C4-2B (cell line): ENCODE results near the gene BCLAF1.
"Not testable (repeated sequence)": the region's sequence is repeated elsewhere in the genome, so short reads cannot be mapped to it uniquely, and the experiment has no call there.

Experiments
- CTCF ChIP-seq: fragments of 450-650 bp; conservative IDR thresholded peaks from 2 replicates; pipeline ENCODE4 v1.5.1; 2017; ENCODE audit warnings: mild to moderate bottlenecking
- ZFX ChIP-seq: fragments of 450-650 bp; IDR thresholded peaks from 2 replicates; pipeline ENCODE4 v1.6.1; 2017

- not testable (repeated sequence) for TF ChIP-seq CTCF, ZFX
These were observed 18.8 kb upstream of the BCLAF1 start for GRCh38 chr6:136308469-136308868.
